Colonic mucosa (tissue), 4 donors: ENCODE measurements around the gene VSX1. TPM values are rescaled to one million over a fixed set of nuclear protein-coding genes. Genes with fewer than 3 reads are reported as not detected.

Source experiments
- DNase-seq: peaks from one replicate; pipeline ENCODE4 v3.0.0-alpha.2; 2020
- H3K27ac ChIP-seq: fragments of 200-600 bp; one replicate; pipeline ENCODE4 v1.8.0; 2021
- H3K27me3 ChIP-seq: fragments of 200-600 bp; one replicate; pipeline ENCODE4 v1.8.0; 2021
- H3K36me3 ChIP-seq: fragments of 200-600 bp; one replicate; pipeline ENCODE4 v1.8.0; 2021
- H3K4me1 ChIP-seq: fragments of 200-600 bp; one replicate; pipeline ENCODE4 v1.8.0; 2021; ENCODE audit warnings: mild to moderate bottlenecking
- H3K4me3 ChIP-seq: fragments of 200-600 bp; one replicate; pipeline ENCODE4 v1.8.0; 2021
- H3K9ac ChIP-seq, 2 donors: one replicate each; pipeline ENCODE4 v1.7.0; 2013; ENCODE audit warnings: control low read depth in 2 of 2, low read depth in 2 of 2, low read length in 2 of 2
- H3K9me3 ChIP-seq: fragments of 200-600 bp; one replicate; pipeline ENCODE4 v1.8.0; 2021
- CTCF ChIP-seq: fragments of 200-600 bp; IDR thresholded peaks from one replicate; pipeline ENCODE4 v1.8.0; 2022; ENCODE audit warnings: antibody characterized with exemption, mild to moderate bottlenecking
- intact Hi-C: fragments of 100-400 bp; cut with DNase I; formaldehyde crosslinking; loops from one replicate; pipeline ENCODE4 v1.14.1; 2022
- total RNA-seq, 2 donors: library from RNA; stranded (reverse); fragmentation: NEBNext Ultra II Directional in 1 of 2; extraction: Animal tissue kit (Norgen Biotek cat#: 25700) in 1 of 2; gene quantifications; one replicate each; pipeline ENCODE4 v1.2.1, GENCODE V29; 2021
- donor health status: healthy.
- donor health status: DM: no; HTN: no; CAD: no.
- donor health status: DM: no; HTN: no; CAD: no.

Gene VSX1
- total RNA-seq, 2 donors from 2014 or later, result not detected

GRCh38 chr20:25126204-25127029, 44.5 kb upstream of the VSX1 start:
- DNase-seq, result no peak
- no peaks in the 10 kb centered on the region for H3K27me3 ChIP-seq
- no peaks in the 10 kb centered on the region for H3K9me3 ChIP-seq
- H3K27ac ChIP-seq, result no peak overlapping the region
- H3K4me3 ChIP-seq, result no peak overlapping the region
- no peak overlapping the region for H3K9ac ChIP-seq
- no peak for TF ChIP-seq CTCF
- H3K36me3 ChIP-seq, result no peaks in the 10 kb centered on the region
- intact Hi-C loops, result no loop called here
- H3K4me1 ChIP-seq, result no peaks in the 10 kb centered on the region

GRCh38 chr20:25125636-25126035, 43.7 kb upstream of the VSX1 start:
- Histone ChIP-seq H3K9ac (no peak overlapping the region), H3K4me1 (no peaks in the 10 kb centered on the region), H3K9me3 (no peaks in the 10 kb centered on the region), H3K4me3 (no peak overlapping the region), H3K27me3 (no peaks in the 10 kb centered on the region), H3K36me3 (no peaks in the 10 kb centered on the region), H3K27ac (no peak overlapping the region)
- TF ChIP-seq CTCF, result no peak
- no peak for DNase-seq
- intact Hi-C loops, result no loop called here

GRCh38 chr20:25120920-25121319, 39.0 kb upstream of the VSX1 start:
- no peak for DNase-seq
- no peaks in the 10 kb centered on the region for H3K36me3 ChIP-seq
- intact Hi-C loops, result no loop called here
- H3K27ac ChIP-seq, result no peak overlapping the region
- no peaks in the 10 kb centered on the region for H3K4me1 ChIP-seq
- no peak for TF ChIP-seq CTCF
- H3K27me3 ChIP-seq, result no peaks in the 10 kb centered on the region
- H3K9me3 ChIP-seq, result no peaks in the 10 kb centered on the region
- H3K4me3 ChIP-seq, result no peak overlapping the region
- no peak overlapping the region for H3K9ac ChIP-seq

DNA sequence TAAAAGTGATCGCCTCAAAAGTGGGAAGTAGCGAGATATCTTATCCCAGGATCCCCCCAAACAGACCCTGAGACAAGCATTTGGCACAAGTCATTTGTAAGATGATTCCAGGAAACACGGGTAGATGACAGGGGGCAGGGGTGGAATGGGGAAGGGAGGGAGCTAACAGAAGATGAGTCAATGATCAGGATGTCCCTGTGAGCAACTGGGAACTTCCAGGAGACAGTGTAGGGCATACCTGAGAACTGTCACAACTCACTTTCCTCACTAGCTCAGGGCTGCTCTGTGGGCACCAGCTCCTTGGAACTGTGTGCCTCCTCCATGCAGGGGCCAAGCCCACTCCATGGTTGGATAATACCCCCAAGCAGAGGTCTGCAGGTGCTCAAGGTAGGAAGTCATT, 38.5 kb upstream of the VSX1 start:
- no peaks in the 10 kb centered on the region for H3K9me3 ChIP-seq
- intact Hi-C loops, result no loop called here
- H3K27ac ChIP-seq, result no peak overlapping the region
- no peak for TF ChIP-seq CTCF
- no peak overlapping the region for H3K4me3 ChIP-seq
- no peak for DNase-seq
- H3K27me3 ChIP-seq, result no peaks in the 10 kb centered on the region
- H3K4me1 ChIP-seq, result no peaks in the 10 kb centered on the region
- no peaks in the 10 kb centered on the region for H3K36me3 ChIP-seq
- no peak overlapping the region for H3K9ac ChIP-seq

DNA sequence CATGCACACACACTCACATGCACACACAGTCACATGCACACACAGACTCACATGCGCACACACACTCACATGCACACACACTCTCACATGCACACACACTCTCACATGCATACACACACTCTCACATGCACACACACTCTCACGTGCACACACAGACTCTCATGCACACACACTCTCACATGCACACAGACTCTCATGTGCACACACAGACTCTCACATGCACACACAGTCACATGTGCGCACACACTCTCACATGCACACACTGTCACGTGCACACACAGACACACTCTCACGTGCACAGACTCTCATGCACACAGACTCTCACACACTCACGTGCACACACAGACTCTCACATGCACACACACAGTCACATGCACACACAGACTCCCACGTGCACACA, 36.6 kb upstream of the VSX1 start:
- Histone ChIP-seq H3K9me3 (no peaks in the 10 kb centered on the region), H3K9ac (no peak overlapping the region), H3K4me1 (no peaks in the 10 kb centered on the region), H3K4me3 (no peak overlapping the region), H3K36me3 (no peaks in the 10 kb centered on the region), H3K27me3 (no peaks in the 10 kb centered on the region), H3K27ac (no peak overlapping the region)
- intact Hi-C loops, result no loop called here
- no peak for TF ChIP-seq CTCF
- no peak for DNase-seq
